Measurements from ENCODE around the gene TYK2.
"Not testable (repeated sequence)": the region's sequence is repeated elsewhere in the genome, so short reads cannot be mapped to it uniquely, and the experiment has no call there.

TYK2 gene

GRCh38 chr19:10380313-10381102, at the start of gene TYK2:
TYK2 (minus strand) TSS chr19:10380572; CDS start chr19:10378406, 2,166 bp downstream.
- peak; percentile 91 for DNase-seq (ENCODE audit: low read depth)

DNA sequence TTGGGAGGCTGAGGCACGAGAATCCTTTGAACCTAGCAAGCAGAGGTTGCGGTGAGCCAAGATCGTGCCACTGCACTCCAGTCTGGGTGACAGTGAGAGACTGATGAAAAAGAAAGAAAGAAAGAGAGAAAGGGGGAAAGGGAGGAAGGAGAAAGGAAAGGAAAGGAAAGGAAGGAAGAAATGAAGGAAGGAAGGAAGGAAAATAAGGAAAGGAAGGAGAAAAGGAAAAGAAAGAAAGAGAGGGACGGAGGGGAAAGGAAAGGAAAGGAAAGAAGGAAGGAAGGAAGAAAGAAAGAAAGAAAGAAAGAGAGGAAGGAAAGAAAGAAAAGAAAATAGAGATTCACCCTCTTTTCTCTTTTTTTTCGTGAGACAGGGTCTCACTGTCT, 48.6 kb upstream of the TYK2 start:
- DNase-seq (ENCODE audit: low read depth), result no peak

DNA sequence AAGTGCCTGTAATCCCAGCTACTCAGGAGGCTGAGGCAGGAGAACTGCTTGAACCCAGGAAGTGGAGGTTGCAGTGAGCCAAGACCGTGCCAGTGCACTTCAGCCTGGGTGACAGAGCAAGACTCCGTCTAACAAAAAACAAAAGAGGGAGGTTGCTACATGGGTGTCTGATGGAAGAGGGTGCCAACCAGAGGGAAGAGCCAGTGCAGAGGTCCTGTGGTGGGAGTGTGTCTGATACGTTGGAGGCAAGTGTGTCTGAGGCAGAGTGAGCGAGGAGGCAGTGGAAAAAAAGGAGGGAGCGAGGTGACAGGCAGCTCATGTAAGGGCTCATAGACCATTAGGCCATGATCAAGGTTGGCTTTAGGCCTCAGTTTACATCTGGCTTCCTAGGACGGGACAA, 46.8 kb upstream of the TYK2 start:
- no peak for DNase-seq (ENCODE audit: low read depth)

- DNase-seq (ENCODE audit: low read depth), result peak; percentile 53
Observed at GRCh38 chr19:10424011-10424637, 43.8 kb upstream of the TYK2 start.

DNA sequence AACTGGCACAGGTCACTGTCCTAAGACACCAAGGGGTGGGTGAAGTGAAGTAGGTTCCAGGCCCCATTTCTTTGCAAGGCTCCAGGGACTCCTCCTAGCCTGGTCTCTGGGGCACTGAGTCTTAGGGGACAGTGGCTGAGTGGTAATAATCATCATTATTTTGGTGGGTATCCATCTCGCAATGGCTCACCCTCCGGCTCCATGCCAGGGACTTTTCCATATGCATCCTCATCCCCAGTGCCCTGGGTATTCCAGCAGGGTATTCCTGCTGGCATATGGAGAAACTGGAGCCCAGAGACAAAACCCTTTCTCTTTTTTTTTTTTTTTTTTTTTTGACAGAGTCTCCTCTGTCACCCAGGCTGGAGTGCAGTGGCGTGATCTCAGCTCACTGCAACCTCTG, 42.5 kb upstream of the TYK2 start:
- no peak for DNase-seq (ENCODE audit: low read depth)

DNA sequence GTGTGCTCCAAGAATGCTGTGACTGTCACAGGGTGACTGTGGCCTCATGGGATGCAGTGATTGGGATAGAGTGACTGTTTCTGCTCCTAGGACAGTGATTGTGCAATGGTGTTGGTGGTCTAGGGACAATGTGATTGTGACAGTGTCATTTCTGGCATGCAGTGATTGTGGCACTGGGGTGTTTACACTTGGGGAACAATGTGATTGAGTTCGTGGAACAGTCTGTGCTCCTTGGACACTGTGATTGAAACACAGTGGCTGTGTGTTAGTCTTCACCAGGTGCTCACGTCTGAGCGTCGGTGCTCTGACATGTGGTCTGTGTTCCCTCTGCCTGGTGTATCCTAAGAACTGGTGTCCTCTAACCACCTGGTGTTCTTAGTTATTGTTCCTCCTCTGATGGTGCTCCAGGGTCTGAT, 41.7 kb upstream of the TYK2 start:
- no peak for DNase-seq (ENCODE audit: low read depth)

- no peak for DNase-seq (ENCODE audit: low read depth)
Observed at GRCh38 chr19:10421240-10422045, 41.1 kb upstream of the TYK2 start.

GRCh38 chr19:10420444-10421239, 40.3 kb upstream of the TYK2 start, which contains the start of gene PDE4A:
PDE4A (plus strand) TSS chr19:10420538; CDS start chr19:10420765, 227 bp downstream.
- DNase-seq (ENCODE audit: low read depth), result no peak

DNA sequence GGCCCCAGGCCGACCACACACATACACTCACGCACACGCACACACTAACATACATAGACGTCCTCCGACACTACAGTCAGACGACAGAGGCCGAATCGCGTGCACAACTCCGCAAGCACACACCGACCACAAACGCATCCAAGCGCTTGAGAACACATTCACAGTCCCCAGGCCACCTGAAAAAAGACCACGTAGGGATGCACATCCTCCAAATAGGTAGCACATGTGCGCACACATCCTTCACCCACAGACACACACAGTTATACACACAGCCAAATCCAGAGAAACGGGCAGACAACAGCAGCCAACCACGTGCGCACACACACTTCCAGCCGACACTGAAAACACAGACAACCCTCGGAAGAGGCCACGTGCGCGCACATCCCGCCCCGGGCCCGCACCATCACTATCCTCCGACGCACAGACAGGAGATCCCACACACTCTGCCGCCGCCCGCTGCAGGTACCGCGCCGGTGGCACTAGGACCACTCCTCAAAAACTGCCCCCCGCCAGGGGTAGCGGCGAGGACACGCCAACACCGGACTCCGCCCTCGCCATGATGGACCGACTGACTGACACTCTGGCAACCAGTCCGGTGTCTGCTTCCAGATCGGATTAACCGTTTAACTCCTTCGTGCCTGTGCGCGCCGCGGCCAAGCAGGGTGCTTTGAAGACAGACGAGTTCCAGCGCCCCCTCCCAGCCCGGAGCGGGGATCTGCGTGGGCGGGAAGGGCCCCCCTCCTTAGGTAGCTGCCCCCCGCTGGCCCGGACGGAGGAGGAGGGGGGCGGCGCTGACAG, 39.5 kb upstream of the TYK2 start:
- DNase-seq (ENCODE audit: low read depth), result no peak

DNA sequence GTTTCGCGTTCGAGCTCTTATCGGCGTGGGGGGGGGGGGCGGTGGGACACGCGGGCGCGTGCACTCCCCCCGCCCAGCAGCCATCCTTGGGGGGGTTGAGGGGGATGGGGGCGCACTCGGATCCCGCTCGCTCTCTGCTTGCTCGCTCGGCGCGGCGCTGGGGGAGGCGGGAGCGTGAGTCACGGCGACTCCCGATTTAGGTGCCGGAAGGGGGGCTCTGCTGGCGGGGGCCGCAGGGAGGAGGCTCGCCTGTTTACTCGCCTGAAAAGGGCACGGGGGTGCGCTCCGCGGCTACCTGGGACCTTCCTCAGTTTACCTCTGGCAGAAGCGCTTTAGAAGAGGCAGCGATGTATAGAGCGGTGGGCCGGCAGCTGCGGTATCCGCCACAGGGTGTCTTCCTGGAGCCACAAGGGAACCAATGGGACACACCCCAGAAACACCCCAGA, 38.9 kb upstream of the TYK2 start:
- no peak for DNase-seq (ENCODE audit: low read depth)

GRCh38 chr19:10418485-10419199, 38.3 kb upstream of the TYK2 start:
- DNase-seq (ENCODE audit: low read depth), result no peak

GRCh38 chr19:10418235-10418484, 37.8 kb upstream of the TYK2 start:
- no peak for DNase-seq (ENCODE audit: low read depth)

DNA sequence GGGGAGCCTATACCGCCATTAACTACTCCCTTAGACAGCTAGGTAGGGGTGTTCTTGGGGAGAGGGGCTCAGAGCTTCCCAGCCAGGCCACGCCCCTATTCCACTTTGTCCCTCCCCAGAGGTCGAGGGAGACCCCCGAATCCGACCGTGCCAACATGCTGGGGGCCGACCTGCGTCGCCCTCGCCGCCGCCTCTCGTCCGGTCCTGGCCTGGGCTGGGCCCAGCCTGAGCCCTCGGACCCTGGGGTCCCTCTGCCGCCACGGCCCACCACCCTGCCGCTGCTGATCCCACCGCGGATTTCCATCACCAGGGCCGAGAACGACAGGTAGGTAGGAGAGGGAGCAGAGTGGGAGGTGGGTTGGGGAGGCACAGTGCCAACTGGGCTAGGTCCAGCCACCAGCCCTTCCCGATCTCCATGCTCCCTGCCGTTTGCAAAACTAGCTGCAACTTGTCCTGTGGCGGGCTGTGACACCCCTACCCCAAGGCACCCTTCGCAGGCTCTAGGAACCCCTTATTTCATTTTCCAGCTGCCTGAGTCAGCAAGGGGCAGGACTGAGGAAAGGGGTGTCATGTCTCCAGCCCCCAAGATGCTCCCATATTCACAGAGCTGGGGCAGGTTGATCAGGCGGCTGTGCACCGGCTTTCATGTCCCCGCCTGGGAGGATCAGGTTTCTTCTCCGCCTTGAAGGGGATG, 37.3 kb upstream of the TYK2 start:
- no peak for DNase-seq (ENCODE audit: low read depth)

- DNase-seq (ENCODE audit: low read depth), result peak; percentile 87
Observed at GRCh38 chr19:10416380-10417257, 36.2 kb upstream of the TYK2 start.

- DNase-seq (ENCODE audit: low read depth), result no peak
Observed at GRCh38 chr19:10416083-10416379, 35.7 kb upstream of the TYK2 start.

- DNase-seq (ENCODE audit: low read depth), result no peak
Observed at GRCh38 chr19:10412257-10412977, 32.0 kb upstream of the TYK2 start.

- not testable (repeated sequence) for DNase-seq (ENCODE audit: low read depth)
Observed at GRCh38 chr19:10411224-10411623, 30.9 kb upstream of the TYK2 start.

DNA sequence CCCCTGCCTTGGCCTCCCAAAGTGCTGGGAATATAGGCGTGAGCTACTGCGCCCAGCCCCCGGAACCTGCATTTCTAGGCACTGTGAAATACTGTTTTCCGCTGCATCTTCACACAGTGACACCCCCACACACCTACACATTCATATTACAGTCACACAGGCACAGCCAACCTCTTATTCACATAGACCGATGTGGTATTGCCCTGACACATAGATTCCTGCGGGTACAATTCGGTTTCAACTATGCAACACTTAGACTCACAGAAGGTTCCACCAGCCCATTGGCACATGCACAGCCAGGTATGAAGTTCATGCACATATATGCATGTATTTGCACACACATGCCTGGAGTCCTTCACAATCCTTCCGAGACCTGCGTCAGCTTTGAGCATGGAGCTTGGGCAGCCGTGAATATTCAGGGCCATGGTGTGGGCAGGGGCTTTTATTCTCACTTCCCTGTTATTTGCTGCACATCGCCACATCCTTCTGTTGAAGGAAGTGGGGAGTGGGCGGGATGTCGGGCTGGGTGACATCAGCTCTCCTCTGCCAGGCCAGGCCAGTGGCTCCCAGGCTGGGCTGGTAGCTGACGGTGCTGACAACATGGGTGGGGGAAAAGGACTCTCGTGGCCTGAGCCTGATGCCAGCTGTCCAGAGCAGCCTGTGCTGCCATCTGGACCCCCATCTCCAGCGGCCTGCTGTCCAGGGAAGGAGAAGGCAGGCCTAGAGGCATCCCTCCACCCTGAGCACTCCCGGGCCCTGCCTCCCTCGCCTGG, 28.3 kb upstream of the TYK2 start:
- DNase-seq (ENCODE audit: low read depth), result no peak
